HG03139 (cell line): ENCODE measurements around the gene PTRH2.
"Not testable (repeated sequence)": the region's sequence is repeated elsewhere in the genome, so short reads cannot be mapped to it uniquely, and the experiment has no call there.

Source experiments
- ATAC-seq: cut with Tn5 transposase; IDR thresholded peaks from one replicate; pipeline ENCODE4 v1.9.1; 2021; ENCODE audit not compliant: unreplicated experiment

The PTRH2 gene

GRCh38 chr17:59707149-59707970 is at the start of gene PTRH2, which contains the start of gene VMP1:
Gene PTRH2 (minus strand): TSS chr17:59707430. CDS start chr17:59697978, 9,452 bp downstream.
Gene VMP1 (plus strand): TSS chr17:59707654. CDS start chr17:59731447, 23,793 bp downstream.
- ATAC-seq = peak; percentile 98

GRCh38 chr17:59756236-59756818 is 49.1 kb upstream of the PTRH2 start:
- no peak for ATAC-seq

- not testable (repeated sequence) for ATAC-seq
Measured at GRCh38 chr17:59755069-59755468, 47.8 kb upstream of the PTRH2 start.

- no peak for ATAC-seq
Measured at GRCh38 chr17:59754552-59754951, 47.3 kb upstream of the PTRH2 start.

- ATAC-seq = no peak
Measured at GRCh38 chr17:59753522-59754467, 46.6 kb upstream of the PTRH2 start.

- ATAC-seq = no peak
Measured at GRCh38 chr17:59752922-59753321, 45.7 kb upstream of the PTRH2 start.

- no peak for ATAC-seq
Measured at GRCh38 chr17:59752446-59752845, 45.2 kb upstream of the PTRH2 start.

- ATAC-seq = no peak
Measured at GRCh38 chr17:59751955-59752413, 44.8 kb upstream of the PTRH2 start.

GRCh38 chr17:59748591-59748990 is 41.4 kb upstream of the PTRH2 start:
- no peak for ATAC-seq

GRCh38 chr17:59746849-59747445 is 39.7 kb upstream of the PTRH2 start:
- no peak for ATAC-seq

- ATAC-seq = no peak
Measured at GRCh38 chr17:59745040-59745439, 37.8 kb upstream of the PTRH2 start.

- no peak for ATAC-seq
Measured at GRCh38 chr17:59743842-59744241, 36.6 kb upstream of the PTRH2 start.

GRCh38 chr17:59737324-59737723 is 30.1 kb upstream of the PTRH2 start:
- no peak for ATAC-seq

GRCh38 chr17:59734226-59734625 is 27.0 kb upstream of the PTRH2 start:
- ATAC-seq = no peak

GRCh38 chr17:59733697-59734096 is 26.5 kb upstream of the PTRH2 start:
- ATAC-seq = no peak

GRCh38 chr17:59730268-59730834 is 23.1 kb upstream of the PTRH2 start:
- ATAC-seq = no peak

GRCh38 chr17:59727817-59728533 is 20.7 kb upstream of the PTRH2 start:
- ATAC-seq = no peak

GRCh38 chr17:59725691-59726090 is 18.5 kb upstream of the PTRH2 start:
- no peak for ATAC-seq

- ATAC-seq = no peak
Measured at GRCh38 chr17:59723607-59724006, 16.4 kb upstream of the PTRH2 start.

- no peak for ATAC-seq
Measured at GRCh38 chr17:59723041-59723440, 15.8 kb upstream of the PTRH2 start.
